ENCODE data around the gene MAP6D1. TPM values are rescaled to one million over a fixed set of nuclear protein-coding genes. Genes with fewer than 3 reads are reported as not detected.

MAP6D1 gene
- total and polyA plus RNA-seq, 2 experiments from 2014 or later = 7.8 to 10.3 TPM

DNA sequence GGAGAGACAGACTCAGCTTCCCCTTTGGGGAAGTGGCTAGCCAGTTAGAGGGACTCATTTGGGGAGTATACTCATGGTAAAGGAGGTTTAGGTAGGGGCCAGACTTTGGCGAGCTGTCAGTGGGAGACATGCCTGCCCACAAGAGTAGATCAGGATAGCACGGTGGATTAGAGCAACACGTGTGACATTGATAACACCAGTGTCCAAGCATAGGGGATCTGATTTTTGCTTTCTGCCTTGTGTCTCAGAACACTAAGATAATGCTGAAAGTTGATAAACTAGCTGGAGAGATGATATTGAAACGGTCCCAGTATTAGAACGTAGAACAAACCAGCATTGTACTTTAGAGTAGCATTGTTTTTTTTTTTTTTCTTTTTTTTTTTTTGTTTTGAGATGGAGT lies 25.9 kb downstream of the MAP6D1 start:
- H3K9me3 ChIP-seq (ENCODE audit: low read depth) = no peaks in the 10 kb centered on the region
- DNase-seq (ENCODE audit: low read depth in 1 of 2, low spot score in 1 of 2) = no peak
- no peaks in the 10 kb centered on the region for H3K27me3 ChIP-seq
- H3K27ac ChIP-seq = no peak overlapping the region
- no peaks in the 10 kb centered on the region for H3K4me1 ChIP-seq (ENCODE audit: low read depth)
- H3K4me3 ChIP-seq = no peak overlapping the region
- TF ChIP-seq, protein P1, sequence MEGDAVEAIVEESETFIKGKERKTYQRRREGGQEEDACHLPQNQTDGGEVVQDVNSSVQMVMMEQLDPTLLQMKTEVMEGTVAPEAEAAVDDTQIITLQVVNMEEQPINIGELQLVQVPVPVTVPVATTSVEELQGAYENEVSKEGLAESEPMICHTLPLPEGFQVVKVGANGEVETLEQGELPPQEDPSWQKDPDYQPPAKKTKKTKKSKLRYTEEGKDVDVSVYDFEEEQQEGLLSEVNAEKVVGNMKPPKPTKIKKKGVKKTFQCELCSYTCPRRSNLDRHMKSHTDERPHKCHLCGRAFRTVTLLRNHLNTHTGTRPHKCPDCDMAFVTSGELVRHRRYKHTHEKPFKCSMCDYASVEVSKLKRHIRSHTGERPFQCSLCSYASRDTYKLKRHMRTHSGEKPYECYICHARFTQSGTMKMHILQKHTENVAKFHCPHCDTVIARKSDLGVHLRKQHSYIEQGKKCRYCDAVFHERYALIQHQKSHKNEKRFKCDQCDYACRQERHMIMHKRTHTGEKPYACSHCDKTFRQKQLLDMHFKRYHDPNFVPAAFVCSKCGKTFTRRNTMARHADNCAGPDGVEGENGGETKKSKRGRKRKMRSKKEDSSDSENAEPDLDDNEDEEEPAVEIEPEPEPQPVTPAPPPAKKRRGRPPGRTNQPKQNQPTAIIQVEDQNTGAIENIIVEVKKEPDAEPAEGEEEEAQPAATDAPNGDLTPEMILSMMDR (IDR thresholded peaks at IDR 0.05; ENCODE audit: low read depth, low read length) = no peak
- peaks cover 61% of the 10 kb centered on the region for H3K36me3 ChIP-seq

DNA sequence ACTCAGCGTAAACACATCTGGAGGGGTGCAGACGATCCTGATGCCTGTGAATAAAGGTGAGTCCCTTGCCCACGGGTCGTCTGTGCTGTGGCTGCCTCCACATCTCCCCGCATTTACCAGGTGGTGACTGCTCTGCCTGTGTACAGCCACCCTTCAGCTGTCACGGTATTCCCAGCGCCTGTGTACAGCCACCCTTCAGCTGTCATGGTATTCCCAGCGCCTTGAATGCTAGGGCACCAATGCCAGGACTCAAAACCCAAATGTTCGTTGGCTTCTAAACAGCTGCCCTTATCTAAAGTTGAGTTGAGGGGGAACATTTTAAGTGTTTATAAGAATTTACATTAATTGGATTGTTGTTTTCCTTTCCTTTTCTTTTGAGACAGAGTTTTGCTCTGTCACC lies 27.4 kb downstream of the MAP6D1 start:
- H3K36me3 ChIP-seq = peaks cover 50% of the 10 kb centered on the region
- H3K27ac ChIP-seq = no peak overlapping the region
- H3K27me3 ChIP-seq = no peaks in the 10 kb centered on the region
- H3K4me3 ChIP-seq = no peak overlapping the region
- TF ChIP-seq, protein P1 (IDR thresholded peaks at IDR 0.05; ENCODE audit: low read depth, low read length) = no peak
- DNase-seq (ENCODE audit: low read depth in 1 of 2, low spot score in 1 of 2) = no peak
- no peaks in the 10 kb centered on the region for H3K9me3 ChIP-seq (ENCODE audit: low read depth)
- H3K4me1 ChIP-seq (ENCODE audit: low read depth) = no peaks in the 10 kb centered on the region

DNA sequence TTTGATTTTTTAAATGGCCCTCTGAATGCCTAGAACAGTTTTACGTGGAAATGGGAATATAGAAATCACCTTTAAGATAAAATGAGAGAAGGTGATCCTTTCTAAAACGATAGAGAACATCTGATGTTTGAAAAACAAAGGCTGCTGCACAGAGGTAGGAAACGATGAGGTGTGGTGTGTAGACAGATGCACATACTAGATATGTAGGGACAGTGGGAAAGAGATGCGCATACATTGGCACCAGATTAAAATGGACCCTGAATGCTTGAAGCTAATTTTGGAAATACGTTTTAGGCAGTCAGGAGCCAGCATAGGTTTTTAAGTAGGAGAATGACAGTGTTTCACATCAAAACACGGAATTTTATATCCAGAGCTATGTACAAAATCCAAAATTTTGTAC lies 29.0 kb downstream of the MAP6D1 start:
- no peak overlapping the region for H3K4me3 ChIP-seq
- no peaks in the 10 kb centered on the region for H3K4me1 ChIP-seq (ENCODE audit: low read depth)
- H3K27ac ChIP-seq = no peak overlapping the region
- no peaks in the 10 kb centered on the region for H3K27me3 ChIP-seq
- TF ChIP-seq, protein P1 (IDR thresholded peaks at IDR 0.05; ENCODE audit: low read depth, low read length) = no peak
- peaks cover 44% of the 10 kb centered on the region for H3K36me3 ChIP-seq
- H3K9me3 ChIP-seq (ENCODE audit: low read depth) = no peaks in the 10 kb centered on the region
- no peak for DNase-seq (ENCODE audit: low read depth in 1 of 2, low spot score in 1 of 2)

DNA sequence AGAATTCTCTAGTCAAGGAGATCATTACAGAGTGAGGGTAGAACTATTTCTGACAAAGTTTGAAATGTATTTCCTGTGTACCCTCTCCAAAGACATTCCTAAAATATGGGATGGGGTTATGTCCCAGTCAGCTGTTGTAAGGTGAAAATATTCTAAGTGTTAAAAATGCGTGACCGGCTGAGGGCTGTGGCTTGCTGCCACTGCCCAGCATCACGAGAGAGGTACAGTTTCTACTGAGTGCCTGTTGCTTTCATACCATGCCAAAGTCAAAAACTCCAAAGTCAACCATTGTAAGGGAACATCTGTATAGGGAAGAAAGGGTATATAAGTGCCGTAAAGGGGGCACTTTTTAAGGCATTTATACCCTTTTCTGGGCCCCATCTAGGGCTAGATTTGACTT lies 30.9 kb downstream of the MAP6D1 start:
- TF ChIP-seq, protein P1 (IDR thresholded peaks at IDR 0.05; ENCODE audit: low read depth, low read length) = no peak
- Histone ChIP-seq H3K36me3 (peaks cover 41% of the 10 kb centered on the region), H3K27me3 (no peaks in the 10 kb centered on the region), H3K9me3 (ENCODE audit: low read depth) (no peaks in the 10 kb centered on the region), H3K4me3 (no peak overlapping the region), H3K4me1 (ENCODE audit: low read depth) (no peaks in the 10 kb centered on the region), H3K27ac (no peak overlapping the region)
- DNase-seq (ENCODE audit: low read depth in 1 of 2, low spot score in 1 of 2) = no peak

- H3K4me1 ChIP-seq (ENCODE audit: low read depth) = no peaks in the 10 kb centered on the region
- TF ChIP-seq, protein P1 (IDR thresholded peaks at IDR 0.05; ENCODE audit: low read depth, low read length) = no peak
- DNase-seq (ENCODE audit: low read depth in 1 of 2, low spot score in 1 of 2) = no peak
- peaks cover 30% of the 10 kb centered on the region for H3K36me3 ChIP-seq
- no peaks in the 10 kb centered on the region for H3K27me3 ChIP-seq
- H3K27ac ChIP-seq = no peak overlapping the region
- no peaks in the 10 kb centered on the region for H3K9me3 ChIP-seq (ENCODE audit: low read depth)
- no peak overlapping the region for H3K4me3 ChIP-seq
Observed at GRCh38 chr3:183792976-183793375, 32.4 kb downstream of the MAP6D1 start.

- no peak for DNase-seq (ENCODE audit: low read depth in 1 of 2, low spot score in 1 of 2)
- TF ChIP-seq, protein P1 (IDR thresholded peaks at IDR 0.05; ENCODE audit: low read depth, low read length) = no peak
- Histone ChIP-seq H3K27ac (no peak overlapping the region), H3K4me1 (ENCODE audit: low read depth) (no peaks in the 10 kb centered on the region), H3K9me3 (ENCODE audit: low read depth) (no peaks in the 10 kb centered on the region), H3K36me3 (peaks cover 43% of the 10 kb centered on the region), H3K27me3 (no peaks in the 10 kb centered on the region), H3K4me3 (no peak overlapping the region)
Observed at GRCh38 chr3:183790700-183791099, 34.7 kb downstream of the MAP6D1 start.

All from cardiac muscle cell (in vitro differentiated cells and primary cell).